H9 (cell line): ENCODE data around the gene UNC79. TPM values are rescaled to one million over a fixed set of nuclear protein-coding genes. Genes with fewer than 3 reads are reported as not detected.

Experiments used
- DNase-seq: peaks from one replicate; pipeline ENCODE4 v3.0.0-alpha.2; 2017
- H2AFZ ChIP-seq: one replicate; pipeline ENCODE4 v1.6.1; 2013; ENCODE audit warnings: mild to moderate bottlenecking, low read length, control low read depth, moderate library complexity
- H2AK5ac ChIP-seq: 2 replicates; pipeline ENCODE4 v1.6.1; 2013; ENCODE audit warnings: low read length, control low read depth, mixed read lengths; ENCODE audit not compliant: insufficient read length
- H2BK120ac ChIP-seq: one replicate; pipeline ENCODE4 v1.6.1; 2013; ENCODE audit warnings: low read depth, mild to moderate bottlenecking, low read length, control low read depth, inconsistent platforms; ENCODE audit not compliant: poor library complexity, severe bottlenecking
- H2BK12ac ChIP-seq: 2 replicates; pipeline ENCODE4 v1.6.1; 2013; ENCODE audit warnings: low read length, control low read depth, mixed read lengths, low read depth; ENCODE audit not compliant: insufficient read length
- H2BK15ac ChIP-seq: 2 replicates; pipeline ENCODE4 v1.6.1; 2013; ENCODE audit warnings: low read depth, low read length, control low read depth
- H2BK20ac ChIP-seq: one replicate; pipeline ENCODE4 v1.6.1; 2013; ENCODE audit warnings: low read depth, mild to moderate bottlenecking, low read length, control low read depth, inconsistent platforms; ENCODE audit not compliant: poor library complexity, severe bottlenecking
- H2BK5ac ChIP-seq: 2 replicates; pipeline ENCODE4 v1.6.1; 2013; ENCODE audit warnings: low read length, control low read depth, mixed read lengths; ENCODE audit not compliant: insufficient read length
- H3K14ac ChIP-seq: 2 replicates; pipeline ENCODE4 v1.6.1; 2013; ENCODE audit warnings: low read length, control low read depth; ENCODE audit not compliant: insufficient read depth
- H3K18ac ChIP-seq: 2 replicates; pipeline ENCODE4 v1.6.1; 2013; ENCODE audit warnings: low read depth, mild to moderate bottlenecking, mixed read lengths, low read length, control low read depth; ENCODE audit not compliant: insufficient read length
- H3K23ac ChIP-seq: 2 replicates; pipeline ENCODE4 v1.6.1; 2013; ENCODE audit warnings: low read length, control low read depth, mixed read lengths, low read depth; ENCODE audit not compliant: insufficient read length
- H3K23me2 ChIP-seq: 2 replicates; pipeline ENCODE4 v1.6.1; 2013; ENCODE audit warnings: low read depth, mild to moderate bottlenecking, mixed read lengths, low read length, control low read depth; ENCODE audit not compliant: insufficient read length, poor library complexity, severe bottlenecking
- H3K27ac ChIP-seq: 2 replicates; pipeline ENCODE4 v1.5.1; 2013; ENCODE audit warnings: low read length, control low read depth, mixed read lengths, low read depth; ENCODE audit not compliant: insufficient read length
- H3K27me3 ChIP-seq: 2 replicates; pipeline ENCODE4 v1.6.1; 2013; ENCODE audit warnings: low read length, control low read depth, inconsistent platforms; ENCODE audit not compliant: insufficient read depth
- H3K4ac ChIP-seq: 2 replicates; pipeline ENCODE4 v1.6.1; 2013; ENCODE audit warnings: low read depth, mild to moderate bottlenecking, control low read depth, inconsistent platforms, low read length, moderate library complexity
- H3K4me1 ChIP-seq: 2 replicates; pipeline ENCODE4 v1.6.1; 2013; ENCODE audit warnings: low read length, control low read depth, inconsistent platforms; ENCODE audit not compliant: insufficient read depth
- H3K4me2 ChIP-seq: 2 replicates; pipeline ENCODE4 v1.6.1; 2013; ENCODE audit warnings: low read length, control low read depth, mixed read lengths; ENCODE audit not compliant: insufficient read length, insufficient read depth
- H3K56ac ChIP-seq: 2 replicates; pipeline ENCODE4 v1.6.1; 2013; ENCODE audit warnings: low read depth, mild to moderate bottlenecking, mixed read lengths, low read length, control low read depth; ENCODE audit not compliant: insufficient read length
- H3K79me1 ChIP-seq: 2 replicates; pipeline ENCODE4 v1.6.1; 2013; ENCODE audit warnings: low read depth, mild to moderate bottlenecking, moderate library complexity, low read length, control low read depth, inconsistent platforms; ENCODE audit not compliant: insufficient read depth, poor library complexity, severe bottlenecking
- H3K79me2 ChIP-seq: 2 replicates; pipeline ENCODE4 v1.6.1; 2013; ENCODE audit warnings: low read length, control low read depth, inconsistent platforms; ENCODE audit not compliant: insufficient read depth
- H3K9ac ChIP-seq: 2 replicates; pipeline ENCODE4 v1.6.1; 2013; ENCODE audit warnings: low read length, control low read depth, mixed read lengths; ENCODE audit not compliant: insufficient read length; ENCODE audit errors: extremely low read depth
- H3K9me3 ChIP-seq: one replicate; pipeline ENCODE4 v1.6.1; 2013; ENCODE audit warnings: low read depth, low read length, inconsistent platforms; ENCODE audit not compliant: control insufficient read depth
- H3T11ph ChIP-seq: one replicate; pipeline ENCODE4 v1.6.1; 2013; ENCODE audit warnings: mild to moderate bottlenecking, low read length, control low read depth, inconsistent platforms
- H4K20me1 ChIP-seq: one replicate; pipeline ENCODE4 v1.6.1; 2013; ENCODE audit not compliant: control insufficient read depth, insufficient read length, insufficient read depth
- H4K5ac ChIP-seq: 2 replicates; pipeline ENCODE4 v1.6.1; 2013; ENCODE audit warnings: low read depth, mild to moderate bottlenecking, mixed read lengths, low read length, control low read depth; ENCODE audit not compliant: insufficient read length
- H4K8ac ChIP-seq: replicated peaks from 2 replicates; pipeline ENCODE4 v1.6.1; 2013; ENCODE audit warnings: low read length, control low read depth, mixed read lengths, low read depth; ENCODE audit not compliant: insufficient read length
- H4K91ac ChIP-seq: 2 replicates; pipeline ENCODE4 v1.6.1; 2013; ENCODE audit warnings: low read depth, mild to moderate bottlenecking, moderate library complexity, mixed read lengths, low read length, control low read depth; ENCODE audit not compliant: insufficient read length
- H3K27ac Mint-ChIP-seq, 3 experiments: 2 replicates in 2 of 3; 3 replicates in 1 of 3; pipeline ENCODE4 v1.8.0; 2020 to 2021; ENCODE audit warnings: mixed read lengths in 3 of 3, mild to moderate bottlenecking in 1 of 3, moderate library complexity in 1 of 3
- H3K27me3 Mint-ChIP-seq: 2 replicates; pipeline ENCODE4 v1.8.0; 2021; ENCODE audit warnings: low read depth, mild to moderate bottlenecking, moderate library complexity, mixed read lengths
- H3K36me3 Mint-ChIP-seq, 3 experiments: 2 replicates in 2 of 3; 3 replicates in 1 of 3; pipeline ENCODE4 v1.8.0; 2020 to 2021; ENCODE audit warnings: low read depth in 3 of 3, mixed read lengths in 3 of 3; ENCODE audit not compliant: insufficient read depth in 1 of 3
- H3K4me1 Mint-ChIP-seq, 2 experiments: 2 replicates each; pipeline ENCODE4 v1.8.0; 2020; ENCODE audit warnings: mixed read lengths in 2 of 2
- H3K4me3 Mint-ChIP-seq, 2 experiments: 2 replicates in 1 of 2; 3 replicates in 1 of 2; pipeline ENCODE4 v1.8.0; 2020 to 2021; ENCODE audit warnings: mild to moderate bottlenecking in 2 of 2, mixed read lengths in 2 of 2, moderate library complexity in 1 of 2
- H3K9me3 Mint-ChIP-seq, 2 experiments: 2 replicates in 1 of 2; 3 replicates in 1 of 2; pipeline ENCODE4 v1.8.0; 2020; ENCODE audit warnings: mild to moderate bottlenecking in 2 of 2, mixed read lengths in 2 of 2, moderate library complexity in 1 of 2
- CTCF ChIP-seq: fragments of 200-600 bp; sonication (generic); conservative IDR thresholded peaks from 3 replicates; pipeline ENCODE4 v1.8.0; 2021; ENCODE audit warnings: antibody characterized with exemption, mild to moderate bottlenecking
- WGBS: extraction: QIAGEN DNeasy Blood & Tissue Kit; methylation state at CpG from one replicate; pipeline ENCODE4 v1.1.7; 2013; ENCODE audit warnings: missing lambda C conversion rate, low lambda C conversion rate, mixed read lengths; ENCODE audit not compliant: insufficient read length; ENCODE audit errors: extremely low coverage; 5-methylcytosine and 5-hydroxymethylcytosine counted together
- total RNA-seq: library from RNA; stranded (reverse); gene quantifications from 2 replicates; pipeline ENCODE4 v1.2.1, GENCODE V29; 2021

The UNC79 gene
- total RNA-seq, 1 experiment from 2014 or later: 3.0 TPM

GRCh38 chr14:93742761-93743160 is 312.0 kb downstream of the UNC79 start:
- Mint-ChIP-seq H3K4me3 (no peak overlapping the region), H3K27me3 (peaks cover 3% of the 10 kb centered on the region), H3K36me3 (no peaks in the 10 kb centered on the region; a peak in 1 of 7 replicates), H3K9me3 (no peaks in the 10 kb centered on the region), H3K4me1 (peaks cover 15 to 19% of the 10 kb centered on the region in 2 experiments), H3K27ac (no peak overlapping the region)
- Histone ChIP-seq H2BK5ac (no peak overlapping the region), H2BK12ac (no peak overlapping the region), H4K5ac (no peak overlapping the region), H2AK5ac (no peak overlapping the region), H3K9ac (no peak overlapping the region), H3K79me2 (no peaks in the 10 kb centered on the region), H3K18ac (no peak overlapping the region), H2BK20ac (no peak overlapping the region), H3K23ac (no peak overlapping the region), H3K9me3 (no peaks in the 10 kb centered on the region), H4K20me1 (no peaks in the 10 kb centered on the region), H3K4ac (no peak overlapping the region), H4K8ac (no peak overlapping the region), H3K14ac (no peak overlapping the region), H3K27ac (no peak overlapping the region), H3K27me3 (no peaks in the 10 kb centered on the region), H2AFZ (no peak overlapping the region), H3K4me2 (no peak overlapping the region), H3K56ac (no peak overlapping the region), H4K91ac (no peak overlapping the region), H2BK120ac (no peak overlapping the region), H3T11ph (no peak overlapping the region), H2BK15ac (no peak overlapping the region), H3K4me1 (no peaks in the 10 kb centered on the region), H3K23me2 (no peaks in the 10 kb centered on the region), H3K79me1 (no peaks in the 10 kb centered on the region)
- DNase-seq: no peak
- no peak for TF ChIP-seq CTCF
- no CpG with 5 or more reads among the region's 8 CpGs for WGBS
